ENCODE data around the gene VSTM5. TPM values are rescaled to one million over a fixed set of nuclear protein-coding genes. Genes with fewer than 3 reads are reported as not detected.

Gene VSTM5
- total and polyA plus RNA-seq, 2 of the 8 experiments (the other 6 are each of a cell fraction or from before 2014, with no cell fraction given) = 0.22 to 0.70 TPM

GRCh38 chr11:93783765-93784144, 66.7 kb downstream of the VSTM5 start (continued):
- TF ChIP-seq CHD7 (IDR thresholded peaks at IDR 0.05; ENCODE audit: insufficient replicate concordance, low read length) (no peak), SRF (IDR thresholded peaks at IDR 0.05; ENCODE audit: low read depth, low read length) (no peak), RNF2 (IDR thresholded peaks at IDR 0.05; ENCODE audit: borderline replicate concordance, low read depth, low read length, missing control alignments, poor library complexity, severe bottlenecking) (no peak), RFX5 (IDR thresholded peaks at IDR 0.05; ENCODE audit: borderline replicate concordance, low read depth, low read length) (no peak), SIN3A (conservative IDR thresholded peaks at IDR 0.05 in 1 of 2, IDR thresholded peaks at IDR 0.05 in 1 of 2; ENCODE audit: low read depth in 1 of 2, low read length in 2 of 2) (no peak), POU5F1 (IDR thresholded peaks at IDR 0.05; ENCODE audit: low read depth, low read length) (no peak), ASH2L (IDR thresholded peaks at IDR 0.05; ENCODE audit: low read length) (peak; percentile 10), BCL11A (IDR thresholded peaks at IDR 0.05; ENCODE audit: low read depth in 2 of 2, low read length in 2 of 2) (no peak), HDAC2 (IDR thresholded peaks at IDR 0.05; ENCODE audit: borderline replicate concordance in 1 of 2, low read depth in 2 of 2, low read length in 2 of 2) (no peak)
